ENCODE results near the gene RALY.
"Not testable (repeated sequence)": the region's sequence is repeated elsewhere in the genome, so short reads cannot be mapped to it uniquely, and the experiment has no call there.

Gene RALY

DNA sequence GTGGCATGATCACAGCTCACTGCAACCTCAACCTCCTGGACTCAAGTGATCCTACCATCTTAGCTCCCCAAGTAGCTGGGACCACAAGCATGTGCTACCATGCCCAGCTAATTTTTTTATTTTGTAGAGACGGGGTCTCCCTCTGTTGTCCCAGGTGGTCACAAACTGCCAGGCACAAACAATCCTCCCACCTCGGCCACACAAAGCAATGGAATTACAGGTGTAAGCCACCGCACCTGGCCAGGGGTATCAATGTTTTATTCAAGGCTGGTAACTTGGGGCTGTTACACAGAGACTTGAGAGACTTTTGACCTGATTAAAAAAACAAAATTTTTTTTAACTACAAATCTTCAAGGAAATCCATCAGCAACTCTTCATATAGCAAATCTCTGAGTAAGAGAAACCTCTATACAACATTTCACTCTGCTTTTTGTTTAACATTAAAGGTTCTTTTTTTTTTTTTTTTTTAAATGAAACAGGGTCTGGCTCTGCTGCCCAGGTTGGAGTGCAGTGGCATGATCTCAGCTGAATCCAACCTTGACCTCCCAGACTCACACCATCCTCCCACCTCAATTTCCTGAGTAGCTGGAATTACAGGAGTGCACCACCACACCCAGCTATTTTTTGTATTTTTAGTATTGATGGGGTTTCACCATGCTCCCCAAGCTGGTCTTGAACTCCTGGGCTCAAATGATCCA lies 112.4 kb downstream of the RALY start:
- DNase-seq (ENCODE audit: low spot score) = no peak

DNA sequence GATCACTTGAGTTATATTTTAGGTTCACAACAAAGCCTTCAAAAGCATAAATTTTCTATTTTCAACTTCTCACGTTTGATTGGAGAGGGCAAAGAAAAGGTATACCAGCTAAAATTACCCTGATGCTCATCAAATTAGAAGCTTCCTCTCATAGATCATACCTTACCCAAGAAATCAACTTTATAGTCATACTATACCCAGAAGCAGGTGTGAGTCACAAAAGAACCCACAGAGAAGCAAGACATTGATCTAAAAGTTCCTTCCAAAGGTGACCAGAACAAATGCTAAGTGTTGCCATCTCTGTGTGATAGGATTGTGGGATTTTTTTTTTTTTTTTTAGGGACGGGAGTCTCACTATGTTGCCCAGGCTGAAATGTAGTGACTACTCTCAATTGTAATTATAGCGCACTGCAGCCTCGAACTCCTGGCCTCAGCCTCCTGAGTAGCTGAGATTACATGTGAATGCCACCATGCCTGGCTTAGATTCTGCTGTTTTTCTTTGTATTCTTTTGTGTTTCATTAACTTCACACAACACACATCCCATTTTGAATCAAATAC lies 115.0 kb downstream of the RALY start:
- DNase-seq (ENCODE audit: low spot score) = no peak

DNA sequence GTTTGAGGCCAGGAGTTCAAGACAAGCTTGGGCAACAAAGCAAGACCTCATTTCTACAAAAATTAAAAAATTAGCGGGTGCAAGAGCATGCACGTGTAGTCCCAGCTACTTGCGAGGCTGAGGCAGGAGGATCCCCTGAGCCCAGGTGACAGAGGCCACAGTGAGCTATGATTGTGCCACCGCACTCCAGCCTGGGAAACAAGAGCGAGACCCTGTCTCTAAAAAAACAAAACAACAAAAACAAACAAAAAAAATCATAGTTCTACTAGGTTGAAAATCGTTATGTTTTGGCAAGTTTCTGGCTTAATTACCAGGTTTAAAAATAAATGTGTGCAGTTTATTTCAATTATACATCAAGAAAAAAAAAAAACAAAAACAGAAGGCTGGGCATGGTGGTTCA lies 115.7 kb downstream of the RALY start:
- DNase-seq (ENCODE audit: low spot score) = no peak

DNA sequence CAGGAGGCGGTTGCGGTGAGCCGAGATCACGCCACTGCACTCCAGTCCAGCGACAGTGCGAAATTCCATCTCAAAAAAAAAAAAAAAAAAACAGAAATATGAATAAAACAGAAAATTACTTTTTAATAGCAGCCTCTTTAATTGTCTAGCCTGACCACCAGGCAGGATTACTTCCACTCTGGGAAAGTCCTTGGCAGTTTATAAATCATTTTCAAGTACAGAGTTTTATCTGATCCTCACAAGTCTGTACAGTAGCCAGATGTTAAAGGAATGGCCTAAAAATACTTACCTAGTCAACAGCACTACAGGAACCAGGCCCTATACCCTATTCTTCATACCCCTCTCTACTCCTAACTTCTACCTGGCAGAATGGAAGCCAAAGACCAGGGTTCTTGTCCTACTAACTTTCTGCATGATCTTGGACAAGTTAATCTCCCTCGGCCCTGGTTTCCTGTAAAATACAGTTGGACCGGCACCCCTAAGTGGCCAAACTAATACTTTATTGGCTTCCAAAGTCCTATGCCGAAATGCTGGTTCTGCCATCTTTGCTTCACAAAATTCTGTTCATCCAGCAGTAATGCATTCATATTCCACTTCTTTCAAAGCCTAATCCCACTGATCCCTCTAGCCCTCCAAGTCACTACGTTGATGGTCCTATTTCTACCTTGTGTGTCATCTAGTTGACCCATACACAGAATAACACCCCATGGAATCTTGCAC lies 116.5 kb downstream of the RALY start:
- no peak for DNase-seq (ENCODE audit: low spot score)

DNA sequence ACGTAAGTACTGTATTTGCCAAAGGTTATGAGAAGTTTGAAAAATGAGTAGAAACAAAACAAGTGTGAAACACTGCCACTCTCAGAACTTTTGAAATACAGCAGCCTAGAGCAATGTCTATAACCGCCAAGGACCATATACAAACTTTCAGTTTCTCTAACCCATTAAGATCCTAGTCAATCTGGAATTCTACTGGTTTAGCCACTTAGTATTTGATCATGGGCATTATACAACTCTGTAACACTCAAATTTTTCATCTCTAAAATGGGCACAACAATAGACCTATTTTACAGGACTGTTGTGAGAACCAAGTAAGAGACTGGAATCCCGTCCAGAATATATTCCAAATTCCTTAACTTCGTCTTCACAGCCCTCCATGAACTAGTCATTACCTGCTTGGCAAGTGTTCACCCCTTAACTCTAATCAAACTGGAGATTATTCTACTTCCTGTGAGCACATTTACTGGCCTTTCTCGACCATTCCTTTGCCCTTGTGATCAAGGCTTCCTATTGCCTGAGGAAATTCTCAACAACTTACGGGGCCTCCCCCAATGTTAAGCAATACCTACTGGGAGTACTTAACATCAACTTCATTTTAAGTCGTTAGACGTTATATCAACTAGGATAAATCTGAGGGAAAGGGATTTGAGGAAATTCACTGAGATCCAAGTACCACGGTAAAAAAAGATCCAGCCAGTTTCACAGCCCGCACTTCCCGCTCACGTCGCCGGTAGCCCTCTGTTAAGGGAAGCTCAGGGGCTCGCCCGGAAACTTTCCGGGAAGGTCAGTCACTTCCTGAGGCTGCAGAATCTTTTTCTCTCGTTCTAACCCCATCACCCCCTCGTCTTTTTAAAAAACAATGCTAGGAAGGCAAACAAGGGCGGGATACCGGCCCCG lies 117.3 kb downstream of the RALY start:
- peak; percentile 30 for DNase-seq (ENCODE audit: low spot score)

DNA sequence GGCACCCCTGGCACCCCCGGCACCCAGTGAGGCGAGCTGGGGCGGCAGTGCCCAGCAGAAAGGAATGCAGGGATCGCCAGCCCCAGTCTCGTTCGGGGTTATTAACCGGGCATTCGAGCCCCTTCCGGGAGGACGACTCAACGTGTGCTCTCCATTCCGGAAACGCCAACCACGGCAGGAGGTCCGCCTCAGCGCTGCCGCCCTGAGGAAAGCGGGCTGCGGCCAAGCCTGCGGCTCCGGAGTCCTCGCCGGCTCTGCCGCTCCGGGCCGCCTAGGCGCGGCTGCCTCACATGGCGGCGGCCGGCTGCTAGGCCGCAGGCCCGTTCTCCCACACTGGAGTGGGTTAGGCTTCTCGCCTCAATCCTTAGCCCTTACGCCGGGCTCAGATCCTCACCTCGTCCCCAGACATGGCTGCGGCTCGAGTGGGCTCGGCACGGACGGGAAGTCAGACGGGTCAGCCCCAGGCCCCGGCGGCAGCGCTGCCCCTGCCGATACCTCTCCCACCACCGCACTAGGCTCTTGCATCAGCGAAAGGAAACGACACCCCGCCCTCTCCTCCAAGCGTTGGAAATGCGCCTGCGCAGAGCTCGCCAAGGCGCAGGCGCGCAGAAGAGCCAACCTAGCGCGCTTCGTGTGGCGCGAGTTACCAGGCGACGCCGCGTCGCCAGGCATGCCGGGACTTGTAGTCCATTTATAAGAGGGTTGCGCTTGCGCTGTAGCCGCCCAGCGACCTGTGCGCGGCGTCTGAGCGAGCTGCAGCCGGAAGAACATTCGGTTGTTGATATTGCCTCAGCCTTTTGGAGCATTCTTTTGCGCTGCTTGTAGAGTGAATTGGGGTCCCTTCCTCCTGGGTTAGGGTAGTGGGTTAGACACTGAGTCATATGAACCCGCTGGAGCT lies 118.2 kb downstream of the RALY start, which contains the start of gene EIF2S2:
Gene EIF2S2 (minus strand): TSS at position 542 of the 898 bp plus-strand sequence. CDS start 133 bp downstream, at position 409.
- peak; percentile 98 for DNase-seq (ENCODE audit: low spot score)

DNA sequence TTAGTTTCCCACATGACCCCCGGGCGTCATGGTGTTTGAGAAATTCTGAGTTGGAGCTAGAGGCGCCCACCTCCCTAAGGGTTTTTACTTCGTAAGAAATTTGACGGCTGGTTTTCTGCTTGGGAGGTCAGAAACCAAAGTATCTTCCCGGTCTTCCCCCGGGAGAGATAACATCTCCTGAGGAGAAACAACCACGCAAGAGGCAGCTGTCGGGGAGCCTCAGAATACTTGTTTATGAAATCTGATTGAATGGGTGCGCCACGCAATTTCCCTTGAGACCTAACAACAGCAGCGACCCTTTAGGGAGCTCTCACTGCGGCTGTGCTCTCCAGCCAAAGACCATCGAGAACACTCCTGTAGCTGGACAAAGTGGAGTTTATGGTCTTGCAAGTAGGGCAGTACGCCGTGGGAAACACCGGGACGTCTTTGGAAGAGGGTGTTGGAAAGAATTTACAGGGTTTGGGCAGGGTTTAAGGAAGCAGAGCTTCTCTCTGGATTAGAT lies 118.9 kb downstream of the RALY start:
- DNase-seq (ENCODE audit: low spot score) = peak; percentile 46

DNA sequence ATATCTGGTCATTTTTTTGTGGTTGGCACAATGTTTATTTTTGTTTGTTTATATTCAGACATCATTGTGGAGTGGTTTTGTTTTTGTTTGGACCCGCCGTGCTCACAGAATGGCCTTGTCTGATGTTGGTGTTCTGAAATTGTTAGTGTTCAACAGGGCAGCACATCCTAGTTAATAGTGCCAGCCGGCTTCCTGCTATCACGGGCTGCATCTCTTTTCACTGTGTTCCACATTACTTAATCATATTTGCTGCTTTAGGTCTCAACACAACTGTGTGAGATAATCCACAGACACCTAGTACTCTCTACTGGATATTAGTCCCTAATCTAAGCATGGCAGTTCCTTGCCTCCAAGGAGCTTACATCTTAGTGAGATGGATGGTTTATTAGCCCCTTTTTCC lies 121.1 kb downstream of the RALY start:
- DNase-seq (ENCODE audit: low spot score) = no peak

DNA sequence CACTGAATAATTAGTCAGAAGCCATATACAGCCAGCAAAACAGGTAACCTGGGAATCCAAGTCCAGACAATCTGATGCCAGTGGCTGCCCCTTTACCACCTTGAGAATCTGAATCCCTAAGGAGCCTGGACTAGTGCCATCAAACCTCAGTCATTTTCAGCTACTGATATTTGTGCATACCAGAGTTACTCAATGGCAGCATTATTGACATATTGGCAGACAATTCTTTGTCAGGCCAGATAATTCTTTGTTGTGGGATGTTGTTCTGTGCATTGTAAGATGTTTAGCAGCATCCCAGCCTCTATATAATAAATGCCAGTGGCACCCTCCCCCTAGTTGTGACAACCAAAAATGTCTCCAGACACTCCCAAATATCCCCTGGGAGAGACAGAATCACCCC lies 121.5 kb downstream of the RALY start:
- DNase-seq (ENCODE audit: low spot score) = no peak

DNA sequence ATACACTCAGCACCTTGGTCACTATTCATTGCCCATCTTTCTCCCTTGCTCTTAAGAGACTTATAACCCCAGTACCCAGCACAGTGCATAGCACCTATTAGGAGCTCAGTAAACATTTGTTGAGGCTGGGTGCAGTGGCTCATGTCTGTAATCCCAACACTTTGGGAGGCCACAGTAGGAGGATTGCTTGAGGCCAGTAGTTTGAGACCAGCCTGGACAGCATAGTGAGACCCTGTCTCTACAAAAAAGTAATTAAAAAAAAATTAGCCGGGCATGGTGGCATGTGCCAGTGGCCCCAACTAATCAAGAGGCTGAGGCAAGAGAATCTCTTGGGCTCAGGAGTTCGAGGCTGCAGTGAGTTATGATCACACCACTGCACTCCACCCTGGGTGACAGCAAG lies 126.5 kb downstream of the RALY start:
- DNase-seq (ENCODE audit: low spot score) = no peak

DNA sequence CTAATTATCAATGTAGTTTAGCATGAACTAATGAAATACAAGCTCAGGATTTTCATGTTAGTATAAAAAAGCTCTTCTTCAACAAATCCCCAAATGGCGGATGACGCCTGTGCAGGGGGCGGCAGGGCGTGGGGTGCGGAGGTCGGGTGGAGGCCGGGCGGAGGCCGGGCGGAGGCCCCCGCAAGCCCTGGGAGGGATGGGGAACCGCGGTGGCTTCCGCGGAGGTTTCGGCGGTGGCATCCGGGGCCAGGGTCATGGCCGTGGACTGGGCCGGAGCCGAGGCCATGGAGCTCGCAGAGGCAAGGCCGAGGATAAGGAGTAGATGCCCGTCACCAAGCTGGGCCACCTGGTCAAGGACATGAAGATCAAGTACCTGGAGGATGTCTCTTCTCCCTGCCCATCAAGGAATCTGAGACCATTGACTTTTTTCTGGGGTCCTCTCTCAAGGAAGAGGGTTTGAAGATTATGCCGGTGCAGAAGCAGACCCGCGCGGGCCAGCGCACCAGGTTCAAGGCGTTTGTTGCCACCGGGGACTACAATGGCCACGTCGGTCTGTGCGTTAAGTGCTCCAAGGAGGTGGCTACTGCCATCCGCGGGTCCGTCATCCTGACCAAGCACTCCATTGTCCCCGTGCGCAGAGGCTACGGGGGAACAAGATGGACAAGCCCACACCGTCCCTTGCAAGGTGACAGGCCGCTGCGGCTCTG lies 128.7 kb downstream of the RALY start:
- DNase-seq (ENCODE audit: low spot score) = no peak

DNA sequence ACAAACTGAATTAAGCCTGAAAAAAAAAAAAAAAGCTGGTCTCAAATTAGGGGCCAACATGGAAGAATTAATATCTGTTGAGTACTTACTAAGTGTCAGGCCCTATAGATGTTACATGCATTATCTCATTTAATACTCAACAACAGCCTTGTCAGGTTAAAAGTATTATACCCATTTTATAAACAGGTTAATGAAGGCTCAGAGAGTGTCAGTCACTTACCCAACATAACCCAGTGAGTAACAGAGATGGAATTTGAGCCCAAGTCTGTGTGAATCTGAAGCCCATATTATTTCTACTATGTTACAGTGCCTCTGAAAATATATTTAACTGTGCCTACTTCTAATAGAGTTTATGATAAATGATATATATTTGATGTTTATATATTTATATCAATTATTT lies 129.6 kb downstream of the RALY start:
- no peak for DNase-seq (ENCODE audit: low spot score)

DNA sequence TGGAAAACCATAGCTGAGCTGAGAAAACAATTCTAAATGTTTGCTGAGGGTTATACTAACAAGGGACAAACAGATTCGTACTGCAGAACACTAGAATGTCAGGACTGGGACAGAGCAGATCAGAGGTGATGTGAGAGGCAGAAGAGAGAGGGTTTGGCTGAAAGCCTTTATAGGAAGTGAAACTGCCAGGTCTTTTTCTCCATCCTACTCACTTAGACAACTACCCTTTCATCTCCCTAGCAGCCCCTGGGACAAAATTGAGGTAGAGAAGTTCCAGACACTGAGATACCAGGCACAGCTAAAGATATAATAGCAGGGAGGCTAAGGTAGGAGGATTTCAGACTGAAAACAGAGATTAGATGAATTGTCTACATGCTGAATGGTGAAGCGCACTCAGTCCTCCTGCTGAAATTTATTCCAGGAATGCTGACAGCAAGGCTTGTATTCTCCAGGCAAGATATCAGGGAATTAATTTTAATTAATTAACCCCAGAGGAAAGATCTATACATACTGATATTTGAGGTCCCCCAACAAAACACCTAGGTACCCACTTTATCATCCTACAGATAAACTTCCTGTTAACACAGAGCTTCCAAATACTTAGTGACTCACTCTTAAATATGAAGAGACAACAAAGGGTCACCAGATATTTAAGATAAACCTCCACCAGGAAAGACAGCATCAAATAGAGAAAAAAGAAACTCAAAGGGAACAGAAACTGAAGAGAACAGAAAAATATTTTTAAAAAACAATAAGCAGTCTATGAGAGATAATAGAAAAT lies 130.9 kb downstream of the RALY start:
- no peak for DNase-seq (ENCODE audit: low spot score)

DNA sequence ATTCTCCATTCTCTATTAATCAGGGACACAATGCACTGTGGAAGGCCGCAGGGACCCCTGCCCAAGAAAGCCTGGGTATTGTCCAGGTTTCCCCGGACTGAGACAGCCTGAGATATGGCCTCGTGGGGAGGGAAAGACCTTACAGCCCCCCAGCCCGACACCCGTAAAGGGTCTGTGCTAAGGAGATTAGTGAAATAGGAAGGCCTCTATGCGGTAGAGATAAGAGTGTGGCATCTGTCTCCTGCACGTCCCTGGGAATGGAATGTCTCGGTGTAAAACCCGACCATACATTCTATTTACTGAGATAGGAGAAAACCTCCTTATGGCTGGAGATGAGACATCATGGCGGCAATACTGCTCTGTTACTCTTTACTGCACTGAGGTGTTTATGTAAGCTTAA lies 134.1 kb downstream of the RALY start:
- no peak for DNase-seq (ENCODE audit: low spot score)

DNA sequence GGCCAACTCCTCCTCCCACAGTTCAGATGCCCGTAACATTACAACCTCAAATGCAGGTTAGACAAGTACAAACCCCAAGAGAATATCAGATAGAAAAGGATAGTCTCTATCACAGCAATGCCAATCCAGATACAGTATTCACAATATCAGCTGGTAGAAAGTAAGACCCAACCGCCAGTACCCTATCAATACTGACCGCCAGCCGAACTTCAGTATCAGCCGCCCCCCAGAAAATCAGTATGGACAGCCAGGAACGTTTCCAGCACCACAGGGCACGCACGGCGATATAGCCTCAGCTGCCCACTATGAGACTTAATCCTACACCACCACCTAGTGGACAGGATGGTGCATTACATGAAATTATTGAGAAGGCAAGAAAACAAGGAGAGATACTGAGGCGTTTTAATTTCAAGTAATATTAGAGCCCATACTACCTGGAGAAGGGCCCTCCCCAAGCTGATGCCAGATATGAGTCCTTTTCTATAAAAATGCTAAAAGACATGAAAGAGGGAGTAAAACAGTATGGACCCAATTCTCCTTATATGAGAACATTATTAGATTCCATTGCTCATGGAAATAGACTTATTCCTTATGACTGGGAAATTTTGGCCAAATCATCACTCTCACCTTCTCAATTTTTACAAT lies 135.9 kb downstream of the RALY start:
- DNase-seq (ENCODE audit: low spot score) = peak; percentile 86

DNA sequence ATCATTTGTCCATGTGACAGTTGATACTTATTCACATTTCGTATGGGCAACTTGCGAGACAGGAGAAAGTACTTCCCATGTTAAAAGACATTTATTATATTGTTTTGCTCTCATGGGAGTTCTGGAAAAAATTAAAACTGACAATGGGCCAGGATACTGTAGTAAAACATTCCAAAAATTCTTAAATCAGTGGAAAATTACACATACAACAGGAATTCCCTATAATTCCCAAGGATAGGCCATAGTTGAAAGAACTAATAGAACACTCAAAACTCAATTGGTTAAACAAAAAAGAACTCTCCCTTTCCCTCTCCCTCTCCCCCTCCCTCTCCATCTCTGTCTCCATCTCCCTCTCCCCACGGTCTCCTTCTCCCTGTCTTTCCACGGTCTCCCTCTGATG lies 137.8 kb downstream of the RALY start:
- no peak for DNase-seq (ENCODE audit: low spot score)

DNA sequence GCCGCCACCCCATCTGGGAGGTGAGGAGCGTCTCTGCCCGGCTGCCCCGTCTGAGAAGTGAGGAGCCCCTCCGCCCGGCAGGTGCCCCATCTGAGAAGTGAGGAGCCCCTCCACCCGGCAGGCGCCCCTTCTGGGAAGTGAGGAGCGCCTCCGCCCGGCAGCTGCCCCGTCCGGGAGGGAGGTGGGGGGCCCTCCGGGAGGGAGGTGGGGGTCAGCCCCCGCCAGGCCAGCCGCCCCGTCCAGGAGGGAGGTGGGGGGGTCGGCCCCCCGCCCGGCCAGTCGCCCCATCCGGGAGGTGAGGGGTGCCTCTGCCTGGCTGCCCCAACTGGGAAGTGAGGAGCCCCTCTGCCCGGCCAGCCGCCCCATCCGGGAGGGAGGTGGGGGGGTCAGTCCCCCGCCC lies 138.8 kb downstream of the RALY start:
- DNase-seq (ENCODE audit: low spot score) = not testable (repeated sequence)

DNA sequence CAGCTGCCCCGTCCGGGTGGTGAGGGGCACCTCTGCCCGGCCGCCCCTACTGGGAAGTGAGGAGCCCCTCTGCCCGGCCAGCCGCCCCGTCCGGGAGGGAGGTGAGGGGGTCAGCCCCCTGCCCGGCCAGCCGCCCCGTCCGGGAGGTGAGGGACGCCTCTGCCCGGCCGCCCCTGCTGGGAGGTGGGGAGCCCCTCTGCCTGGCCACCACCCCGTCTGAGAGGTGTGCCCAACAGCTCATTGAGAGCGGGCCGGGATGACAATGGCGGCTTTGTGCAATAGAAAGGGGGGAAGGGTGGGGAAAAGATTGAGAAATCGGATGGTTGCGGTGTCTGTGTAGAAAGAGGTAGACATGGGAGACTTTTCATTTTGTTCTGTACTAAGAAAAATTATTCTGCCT lies 139.2 kb downstream of the RALY start:
- DNase-seq (ENCODE audit: low spot score) = not testable (repeated sequence)

DNA sequence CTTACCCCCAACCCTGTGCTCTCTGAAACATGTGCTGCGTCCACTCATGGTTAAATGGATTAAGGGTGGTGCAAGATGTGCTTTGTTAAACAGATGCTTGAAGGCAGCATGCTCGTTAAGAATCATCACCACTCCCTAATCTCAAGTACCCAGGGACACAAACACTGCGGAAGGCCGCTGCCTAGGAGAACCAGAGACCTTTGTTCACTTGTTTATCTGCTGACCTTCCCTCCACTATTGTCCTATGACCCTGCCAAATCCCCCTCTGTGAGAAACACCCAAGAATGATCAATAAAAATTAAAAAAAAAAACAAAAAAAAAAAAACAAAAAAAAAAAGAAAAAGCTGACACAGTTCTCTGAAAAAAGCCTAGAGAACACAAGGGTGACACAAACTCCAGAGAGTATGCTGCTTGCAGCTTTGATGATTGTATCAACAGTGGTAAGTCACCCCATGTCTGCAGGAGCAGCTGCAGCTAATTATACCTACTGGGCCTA lies 139.7 kb downstream of the RALY start:
- DNase-seq (ENCODE audit: low spot score) = not testable (repeated sequence)

All from pons (tissue), 1 donor.